ENCODE data around the gene CEMIP. TPM values are rescaled to one million over a fixed set of nuclear protein-coding genes. Genes with fewer than 3 reads are reported as not detected.

The CEMIP gene
- total and polyA plus RNA-seq, 2 experiments from 2014 or later = 0.27 to 2.1 TPM

DNA sequence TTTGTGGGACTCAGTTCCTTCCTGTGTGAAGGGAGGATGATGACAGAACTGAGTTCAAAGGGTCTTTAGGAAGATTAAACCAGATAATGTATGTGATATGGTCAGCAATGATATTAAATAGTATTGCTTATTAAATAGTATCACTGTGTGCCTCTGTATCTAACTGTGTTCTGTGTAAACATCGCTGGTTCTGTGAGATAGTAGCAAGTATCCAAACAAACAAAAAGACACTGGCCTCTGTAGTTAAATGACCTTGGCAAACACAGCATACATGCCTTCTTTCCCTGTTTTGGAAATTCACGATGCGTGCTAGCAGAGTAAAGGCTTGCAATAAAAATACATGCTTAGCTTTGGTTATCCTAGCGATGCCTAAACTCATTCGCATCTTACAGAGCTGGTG lies 134.4 kb downstream of the CEMIP start:
- ATAC-seq = no peak
- H3K4me1 ChIP-seq (ENCODE audit: insufficient read depth) = peaks cover 10% of the 10 kb centered on the region
- H3K4me3 Mint-ChIP-seq = no peak overlapping the region

More for the DNA sequence above, 134.4 kb downstream of the CEMIP start:
- no peaks in the 10 kb centered on the region for H3K9me2 ChIP-seq (ENCODE audit: insufficient read depth)
- H3K4me3 ChIP-seq = no peak overlapping the region
- no peaks in the 10 kb centered on the region for H3F3A ChIP-seq (replicated peaks; ENCODE audit: low read depth)
- H3K79me2 ChIP-seq (replicated peaks; ENCODE audit: insufficient read depth) = no peaks in the 10 kb centered on the region
- TF ChIP-seq ZNF331 (CRISPR knock-in tag; IDR thresholded peaks at IDR 0.05; ENCODE audit: low read depth) = no peak
- TF ChIP-seq EZH2 (IDR thresholded peaks at IDR 0.05; ENCODE audit: low read depth, unreplicated experiment) = no peak
- TF ChIP-seq ZNF114 (CRISPR knock-in tag; IDR thresholded peaks at IDR 0.05) = no peak
- no peak for TF ChIP-seq JUNB (IDR thresholded peaks at IDR 0.05; ENCODE audit: unreplicated experiment)
- TF ChIP-seq CREB1 (CRISPR knock-in tag; IDR thresholded peaks at IDR 0.05; ENCODE audit: low read depth) = no peak
- TF ChIP-seq, protein P1, sequence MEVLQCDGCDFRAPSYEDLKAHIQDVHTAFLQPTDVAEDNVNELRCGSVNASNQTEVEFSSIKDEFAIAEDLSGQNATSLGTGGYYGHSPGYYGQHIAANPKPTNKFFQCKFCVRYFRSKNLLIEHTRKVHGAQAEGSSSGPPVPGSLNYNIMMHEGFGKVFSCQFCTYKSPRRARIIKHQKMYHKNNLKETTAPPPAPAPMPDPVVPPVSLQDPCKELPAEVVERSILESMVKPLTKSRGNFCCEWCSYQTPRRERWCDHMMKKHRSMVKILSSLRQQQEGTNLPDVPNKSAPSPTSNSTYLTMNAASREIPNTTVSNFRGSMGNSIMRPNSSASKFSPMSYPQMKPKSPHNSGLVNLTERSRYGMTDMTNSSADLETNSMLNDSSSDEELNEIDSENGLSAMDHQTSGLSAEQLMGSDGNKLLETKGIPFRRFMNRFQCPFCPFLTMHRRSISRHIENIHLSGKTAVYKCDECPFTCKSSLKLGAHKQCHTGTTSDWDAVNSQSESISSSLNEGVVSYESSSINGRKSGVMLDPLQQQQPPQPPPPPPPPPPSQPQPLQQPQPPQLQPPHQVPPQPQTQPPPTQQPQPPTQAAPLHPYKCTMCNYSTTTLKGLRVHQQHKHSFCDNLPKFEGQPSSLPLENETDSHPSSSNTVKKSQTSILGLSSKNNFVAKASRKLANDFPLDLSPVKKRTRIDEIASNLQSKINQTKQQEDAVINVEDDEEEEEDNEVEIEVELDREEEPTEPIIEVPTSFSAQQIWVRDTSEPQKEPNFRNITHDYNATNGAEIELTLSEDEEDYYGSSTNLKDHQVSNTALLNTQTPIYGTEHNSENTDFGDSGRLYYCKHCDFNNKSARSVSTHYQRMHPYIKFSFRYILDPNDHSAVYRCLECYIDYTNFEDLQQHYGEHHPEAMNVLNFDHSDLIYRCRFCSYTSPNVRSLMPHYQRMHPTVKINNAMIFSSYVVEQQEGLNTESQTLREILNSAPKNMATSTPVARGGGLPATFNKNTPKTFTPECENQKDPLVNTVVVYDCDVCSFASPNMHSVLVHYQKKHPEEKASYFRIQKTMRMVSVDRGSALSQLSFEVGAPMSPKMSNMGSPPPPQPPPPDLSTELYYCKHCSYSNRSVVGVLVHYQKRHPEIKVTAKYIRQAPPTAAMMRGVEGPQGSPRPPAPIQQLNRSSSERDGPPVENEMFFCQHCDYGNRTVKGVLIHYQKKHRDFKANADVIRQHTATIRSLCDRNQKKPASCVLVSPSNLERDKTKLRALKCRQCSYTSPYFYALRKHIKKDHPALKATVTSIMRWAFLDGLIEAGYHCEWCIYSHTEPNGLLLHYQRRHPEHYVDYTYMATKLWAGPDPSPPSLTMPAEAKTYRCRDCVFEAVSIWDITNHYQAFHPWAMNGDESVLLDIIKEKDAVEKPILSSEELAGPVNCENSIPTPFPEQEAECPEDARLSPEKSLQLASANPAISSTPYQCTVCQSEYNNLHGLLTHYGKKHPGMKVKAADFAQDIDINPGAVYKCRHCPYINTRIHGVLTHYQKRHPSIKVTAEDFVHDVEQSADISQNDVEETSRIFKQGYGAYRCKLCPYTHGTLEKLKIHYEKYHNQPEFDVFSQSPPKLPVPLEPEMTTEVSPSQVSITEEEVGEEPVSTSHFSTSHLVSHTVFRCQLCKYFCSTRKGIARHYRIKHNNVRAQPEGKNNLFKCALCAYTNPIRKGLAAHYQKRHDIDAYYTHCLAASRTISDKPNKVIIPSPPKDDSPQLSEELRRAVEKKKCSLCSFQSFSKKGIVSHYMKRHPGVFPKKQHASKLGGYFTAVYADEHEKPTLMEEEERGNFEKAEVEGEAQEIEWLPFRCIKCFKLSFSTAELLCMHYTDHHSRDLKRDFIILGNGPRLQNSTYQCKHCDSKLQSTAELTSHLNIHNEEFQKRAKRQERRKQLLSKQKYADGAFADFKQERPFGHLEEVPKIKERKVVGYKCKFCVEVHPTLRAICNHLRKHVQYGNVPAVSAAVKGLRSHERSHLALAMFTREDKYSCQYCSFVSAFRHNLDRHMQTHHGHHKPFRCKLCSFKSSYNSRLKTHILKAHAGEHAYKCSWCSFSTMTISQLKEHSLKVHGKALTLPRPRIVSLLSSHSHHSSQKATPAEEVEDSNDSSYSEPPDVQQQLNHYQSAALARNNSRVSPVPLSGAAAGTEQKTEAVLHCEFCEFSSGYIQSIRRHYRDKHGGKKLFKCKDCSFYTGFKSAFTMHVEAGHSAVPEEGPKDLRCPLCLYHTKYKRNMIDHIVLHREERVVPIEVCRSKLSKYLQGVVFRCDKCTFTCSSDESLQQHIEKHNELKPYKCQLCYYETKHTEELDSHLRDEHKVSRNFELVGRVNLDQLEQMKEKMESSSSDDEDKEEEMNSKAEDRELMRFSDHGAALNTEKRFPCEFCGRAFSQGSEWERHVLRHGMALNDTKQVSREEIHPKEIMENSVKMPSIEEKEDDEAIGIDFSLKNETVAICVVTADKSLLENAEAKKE (CRISPR knock-in tag; IDR thresholded peaks at IDR 0.05) = no peak
- TF ChIP-seq POLR2AphosphoS5 (IDR thresholded peaks at IDR 0.05; ENCODE audit: low read depth) = no peak
- no peak for TF ChIP-seq STAT1 (IDR thresholded peaks at IDR 0.05; ENCODE audit: unreplicated experiment)
- TF ChIP-seq NANOG (IDR thresholded peaks at IDR 0.05; ENCODE audit: borderline replicate concordance) = no peak
- TF ChIP-seq, protein P2, sequence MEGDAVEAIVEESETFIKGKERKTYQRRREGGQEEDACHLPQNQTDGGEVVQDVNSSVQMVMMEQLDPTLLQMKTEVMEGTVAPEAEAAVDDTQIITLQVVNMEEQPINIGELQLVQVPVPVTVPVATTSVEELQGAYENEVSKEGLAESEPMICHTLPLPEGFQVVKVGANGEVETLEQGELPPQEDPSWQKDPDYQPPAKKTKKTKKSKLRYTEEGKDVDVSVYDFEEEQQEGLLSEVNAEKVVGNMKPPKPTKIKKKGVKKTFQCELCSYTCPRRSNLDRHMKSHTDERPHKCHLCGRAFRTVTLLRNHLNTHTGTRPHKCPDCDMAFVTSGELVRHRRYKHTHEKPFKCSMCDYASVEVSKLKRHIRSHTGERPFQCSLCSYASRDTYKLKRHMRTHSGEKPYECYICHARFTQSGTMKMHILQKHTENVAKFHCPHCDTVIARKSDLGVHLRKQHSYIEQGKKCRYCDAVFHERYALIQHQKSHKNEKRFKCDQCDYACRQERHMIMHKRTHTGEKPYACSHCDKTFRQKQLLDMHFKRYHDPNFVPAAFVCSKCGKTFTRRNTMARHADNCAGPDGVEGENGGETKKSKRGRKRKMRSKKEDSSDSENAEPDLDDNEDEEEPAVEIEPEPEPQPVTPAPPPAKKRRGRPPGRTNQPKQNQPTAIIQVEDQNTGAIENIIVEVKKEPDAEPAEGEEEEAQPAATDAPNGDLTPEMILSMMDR (conservative IDR thresholded peaks at IDR 0.05; ENCODE audit: low read depth in 2 of 2) = no peak
- TF ChIP-seq, protein P3, sequence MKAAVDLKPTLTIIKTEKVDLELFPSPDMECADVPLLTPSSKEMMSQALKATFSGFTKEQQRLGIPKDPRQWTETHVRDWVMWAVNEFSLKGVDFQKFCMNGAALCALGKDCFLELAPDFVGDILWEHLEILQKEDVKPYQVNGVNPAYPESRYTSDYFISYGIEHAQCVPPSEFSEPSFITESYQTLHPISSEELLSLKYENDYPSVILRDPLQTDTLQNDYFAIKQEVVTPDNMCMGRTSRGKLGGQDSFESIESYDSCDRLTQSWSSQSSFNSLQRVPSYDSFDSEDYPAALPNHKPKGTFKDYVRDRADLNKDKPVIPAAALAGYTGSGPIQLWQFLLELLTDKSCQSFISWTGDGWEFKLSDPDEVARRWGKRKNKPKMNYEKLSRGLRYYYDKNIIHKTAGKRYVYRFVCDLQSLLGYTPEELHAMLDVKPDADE (IDR thresholded peaks at IDR 0.05) = no peak
- no peak for TF ChIP-seq EZH2phosphoT487 (IDR thresholded peaks at IDR 0.05; ENCODE audit: unreplicated experiment)
- no peak for DNase-seq (ENCODE audit: low spot score)
- no peak overlapping the region for H3K4me2 ChIP-seq
- no peak overlapping the region for H2AFZ ChIP-seq
- H3K27ac ChIP-seq (ENCODE audit: low read depth) = no peak overlapping the region
- no peaks in the 10 kb centered on the region; the same call in 1 of the 2 replicates for H4K20me1 ChIP-seq (replicated peaks; ENCODE audit: insufficient read depth)
- H3K36me3 ChIP-seq (ENCODE audit: insufficient read depth) = no peaks in the 10 kb centered on the region
- Mint-ChIP-seq H3K27me3 (ENCODE audit: insufficient read depth, low read depth, poor library complexity) (no peaks in the 10 kb centered on the region), H3K36me3 (ENCODE audit: low read depth) (peaks cover 10% of the 10 kb centered on the region; the same call in 2 of the 3 replicates), H3K4me1 (peaks cover 25% of the 10 kb centered on the region), H3K9me3 (no peaks in the 10 kb centered on the region), H3K27ac (no peak overlapping the region; the same call in 1 of the 2 replicates)
- no peaks in the 10 kb centered on the region for H3K27me3 ChIP-seq (ENCODE audit: insufficient read depth)
